Astrocyte (in vitro differentiated cells and primary cell): ENCODE data around the gene OSGIN1. TPM values are rescaled to one million over a fixed set of nuclear protein-coding genes. Genes with fewer than 3 reads are reported as not detected.

Source experiments
- DNase-seq: peaks from one replicate; pipeline ENCODE4 v3.0.0-alpha.2; 2010; ENCODE audit warnings: low read depth
- FAIRE-seq: peaks from 2 replicates; lab custom pipeline; 2011; peaks lifted over from hg19 to GRCh38; lab: Jason Lieb, UNC
- H2AFZ ChIP-seq: 2 replicates; pipeline ENCODE4 v1.6.0; 2012; ENCODE audit warnings: low read depth, low read length, inconsistent platforms
- H3K27ac ChIP-seq: 2 replicates; pipeline ENCODE4 v1.5.1; 2011; ENCODE audit warnings: low read depth, low read length, inconsistent platforms
- H3K27me3 ChIP-seq: 2 replicates; pipeline ENCODE4 v1.6.0; 2011; ENCODE audit warnings: low read length, inconsistent platforms; ENCODE audit not compliant: insufficient read depth
- H3K36me3 ChIP-seq: 2 replicates; pipeline ENCODE4 v1.5.1; 2011; ENCODE audit warnings: low read length, inconsistent platforms; ENCODE audit not compliant: insufficient read depth
- H3K4me1 ChIP-seq: 2 replicates; pipeline ENCODE4 v1.5.1; 2011; ENCODE audit warnings: low read length, inconsistent platforms; ENCODE audit not compliant: insufficient read depth
- H3K4me2 ChIP-seq: 2 replicates; pipeline ENCODE4 v1.6.0; 2012; ENCODE audit warnings: low read length, inconsistent platforms
- H3K4me3 ChIP-seq: 2 replicates; pipeline ENCODE4 v1.5.1; 2011; ENCODE audit warnings: low read depth, mild to moderate bottlenecking, low read length, inconsistent platforms; ENCODE audit not compliant: insufficient read depth
- H3K79me2 ChIP-seq: 2 replicates; pipeline ENCODE4 v1.6.0; 2012; ENCODE audit warnings: mild to moderate bottlenecking, low read length, inconsistent platforms; ENCODE audit not compliant: insufficient read depth
- H3K9ac ChIP-seq: 2 replicates; pipeline ENCODE4 v1.6.0; 2012; ENCODE audit warnings: mild to moderate bottlenecking, low read length, inconsistent platforms
- H3K9me3 ChIP-seq: 2 replicates; pipeline ENCODE4 v1.5.1; 2012; ENCODE audit warnings: low read depth, mild to moderate bottlenecking, low read length, inconsistent platforms; ENCODE audit not compliant: insufficient read depth
- H4K20me1 ChIP-seq: 2 replicates; pipeline ENCODE4 v1.6.0; 2012; ENCODE audit warnings: low read length, inconsistent platforms; ENCODE audit not compliant: insufficient read depth
- H3K27ac Mint-ChIP-seq: one replicate; pipeline ENCODE4 v1.8.0; 2021; ENCODE audit warnings: mild to moderate bottlenecking, mixed read lengths; ENCODE audit not compliant: unreplicated experiment
- H3K27me3 Mint-ChIP-seq: one replicate; pipeline ENCODE4 v1.8.0; 2021; ENCODE audit warnings: low read depth, mixed read lengths; ENCODE audit not compliant: unreplicated experiment
- H3K36me3 Mint-ChIP-seq: one replicate; pipeline ENCODE4 v1.8.0; 2021; ENCODE audit warnings: low read depth, mixed read lengths; ENCODE audit not compliant: unreplicated experiment
- H3K4me1 Mint-ChIP-seq: one replicate; pipeline ENCODE4 v1.8.0; 2021; ENCODE audit warnings: low read depth, mixed read lengths; ENCODE audit not compliant: unreplicated experiment
- H3K4me3 Mint-ChIP-seq: one replicate; pipeline ENCODE4 v1.8.0; 2021; ENCODE audit warnings: mild to moderate bottlenecking, moderate library complexity, mixed read lengths; ENCODE audit not compliant: unreplicated experiment
- H3K9me3 Mint-ChIP-seq: one replicate; pipeline ENCODE4 v1.8.0; 2021; ENCODE audit warnings: mild to moderate bottlenecking, mixed read lengths; ENCODE audit not compliant: unreplicated experiment
- CTCF ChIP-seq: IDR thresholded peaks from 2 replicates; pipeline ENCODE4 v1.5.1; 2011; ENCODE audit warnings: low read depth, mild to moderate bottlenecking, inconsistent platforms, low read length, moderate library complexity; ENCODE audit not compliant: insufficient read depth
- EZH2 ChIP-seq: IDR thresholded peaks from 2 replicates; pipeline ENCODE4 v1.6.1; 2012; ENCODE audit warnings: mild to moderate bottlenecking, low read length, inconsistent platforms; ENCODE audit not compliant: insufficient read depth
- total RNA-seq: library from RNA; stranded (reverse); gene quantifications from 2 replicates; pipeline ENCODE4 v1.2.1, GENCODE V29; 2021

Gene OSGIN1
- total RNA-seq, 1 donor from 2014 or later: 0.79 TPM

- H3K36me3 Mint-ChIP-seq: peaks cover 3% of the 10 kb centered on the region
Measured at GRCh38 chr16:84015399-84015798, 62.4 kb downstream of the OSGIN1 start.

More at GRCh38 chr16:84015399-84015798, 62.4 kb downstream of the OSGIN1 start:
- TF ChIP-seq EZH2 (no peak), CTCF (no peak)
- no peak overlapping the region for H3K27ac Mint-ChIP-seq
- FAIRE-seq: no peak
- DNase-seq: no peak
- H3K36me3 ChIP-seq: no peaks in the 10 kb centered on the region
- H3K4me1 ChIP-seq: no peaks in the 10 kb centered on the region
- peaks cover 49% of the 10 kb centered on the region for H3K27me3 Mint-ChIP-seq
- H3K79me2 ChIP-seq: no peaks in the 10 kb centered on the region
- no peaks in the 10 kb centered on the region for H3K27me3 ChIP-seq
- H4K20me1 ChIP-seq: no peaks in the 10 kb centered on the region
- no peak overlapping the region for H3K9ac ChIP-seq
- no peak overlapping the region for H3K4me3 Mint-ChIP-seq
- H3K4me3 ChIP-seq: no peak overlapping the region
- no peak overlapping the region for H2AFZ ChIP-seq
- no peaks in the 10 kb centered on the region for H3K4me1 Mint-ChIP-seq
- peaks cover 8% of the 10 kb centered on the region for H3K9me3 Mint-ChIP-seq
- H3K27ac ChIP-seq: no peak overlapping the region
- H3K9me3 ChIP-seq: peaks cover 2% of the 10 kb centered on the region
- H3K4me2 ChIP-seq: no peak overlapping the region

Other genes starting within 250 kb of the OSGIN1 start
- gene HSBP1, start 145.3 kb upstream of the OSGIN1 start, total RNA-seq: 148 and 179 TPM in 2 replicates
- gene MLYCD, start 54.1 kb upstream of the OSGIN1 start, total RNA-seq: 2.7 and 2.8 TPM in 2 replicates
- 0.32 and 1.1 TPM in 2 replicates for gene NECAB2, start 15.0 kb downstream of the OSGIN1 start, total RNA-seq
- not detected in 2 replicates for gene SLC38A8, start 89.6 kb downstream of the OSGIN1 start, total RNA-seq
- gene MBTPS1, start 163.7 kb downstream of the OSGIN1 start, total RNA-seq: 85.9 and 88.2 TPM in 2 replicates
- 26.5 and 29.2 TPM in 2 replicates for gene HSDL1, start 191.9 kb downstream of the OSGIN1 start, total RNA-seq
- 0.30 and 0.38 TPM in 2 replicates for gene DNAAF1, start 192.1 kb downstream of the OSGIN1 start, total RNA-seq
- gene TAF1C, start 233.8 kb downstream of the OSGIN1 start, total RNA-seq: 30.4 and 34.1 TPM in 2 replicates
- not detected in 2 replicates for gene ADAD2, start 237.9 kb downstream of the OSGIN1 start, total RNA-seq